Brain microvascular endothelial cell (primary cell): ENCODE data around the gene UBL7.
A peak's percentile ranks its signal among the peaks of the same experiment; 100 is the strongest.

Experiments used
- DNase-seq: peaks from one replicate; pipeline ENCODE4 v3.0.0-alpha.2; 2020
- H3K27ac ChIP-seq: fragments of 250-450 bp; sonication (Bioruptor Pico); 2 replicates; pipeline ENCODE4 v1.5.1; 2020; ENCODE audit warnings: mild to moderate bottlenecking, moderate library complexity
- H3K27me3 ChIP-seq: fragments of 250-450 bp; sonication (Bioruptor Pico); replicated peaks from 2 replicates; pipeline ENCODE4 v1.5.1; 2020; ENCODE audit warnings: mild to moderate bottlenecking
- H3K36me3 ChIP-seq: fragments of 250-450 bp; sonication (Bioruptor Pico); replicated peaks from 2 replicates; pipeline ENCODE4 v1.5.1; 2020; ENCODE audit warnings: mild to moderate bottlenecking
- H3K4me3 ChIP-seq: 2 replicates; pipeline ENCODE4 v1.5.1; 2011; ENCODE audit warnings: low read depth, mild to moderate bottlenecking, control low read depth, low read length, moderate library complexity
- in situ Hi-C: cut with HindIII; loops from 2 replicates; pipeline ENCODE4 v1.10.0; 2017; ENCODE audit warnings: low sequenced_read_pairs, low pct_ligation_motif_present
- TF ChIP-seq, protein P1 (sequence below): IDR thresholded peaks from 2 replicates; pipeline ENCODE4 v1.5.1; 2011; ENCODE audit warnings: low read depth, mild to moderate bottlenecking, moderate library complexity, low read length, control low read depth, inconsistent platforms; ENCODE audit errors: missing control alignments

Gene UBL7

DNA sequence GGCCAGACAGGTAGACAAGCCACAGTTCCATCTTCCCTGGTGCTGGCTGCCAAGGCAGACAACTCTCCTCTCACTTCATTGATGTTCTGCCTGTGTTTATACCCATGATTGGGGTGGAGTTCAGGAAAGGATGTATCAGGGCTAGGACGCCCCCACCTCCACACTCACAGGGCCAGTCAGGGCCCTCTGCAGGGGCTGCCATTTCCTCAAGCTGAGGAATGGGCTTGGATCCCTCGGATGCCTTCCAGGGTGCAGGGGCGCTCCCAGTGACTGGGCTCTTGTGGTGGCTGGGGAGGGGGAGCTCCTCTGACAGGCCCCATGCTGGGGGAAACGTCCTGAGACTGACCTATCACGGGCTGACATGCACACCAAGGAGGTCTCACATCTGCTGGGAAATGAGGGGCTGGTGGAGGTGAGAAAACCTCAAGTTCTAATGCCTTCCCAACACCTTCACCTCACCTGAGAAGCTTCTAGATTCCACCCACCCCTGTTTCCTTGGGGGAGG, 58.6 kb downstream of the UBL7 start:
- Histone ChIP-seq H3K4me3 (no peak overlapping the region), H3K36me3 (no peaks in the 10 kb centered on the region), H3K27ac (no peak overlapping the region), H3K27me3 (no peaks in the 10 kb centered on the region)
- DNase-seq: no peak
- in situ Hi-C loops: no loop called here
- TF ChIP-seq, protein P1, sequence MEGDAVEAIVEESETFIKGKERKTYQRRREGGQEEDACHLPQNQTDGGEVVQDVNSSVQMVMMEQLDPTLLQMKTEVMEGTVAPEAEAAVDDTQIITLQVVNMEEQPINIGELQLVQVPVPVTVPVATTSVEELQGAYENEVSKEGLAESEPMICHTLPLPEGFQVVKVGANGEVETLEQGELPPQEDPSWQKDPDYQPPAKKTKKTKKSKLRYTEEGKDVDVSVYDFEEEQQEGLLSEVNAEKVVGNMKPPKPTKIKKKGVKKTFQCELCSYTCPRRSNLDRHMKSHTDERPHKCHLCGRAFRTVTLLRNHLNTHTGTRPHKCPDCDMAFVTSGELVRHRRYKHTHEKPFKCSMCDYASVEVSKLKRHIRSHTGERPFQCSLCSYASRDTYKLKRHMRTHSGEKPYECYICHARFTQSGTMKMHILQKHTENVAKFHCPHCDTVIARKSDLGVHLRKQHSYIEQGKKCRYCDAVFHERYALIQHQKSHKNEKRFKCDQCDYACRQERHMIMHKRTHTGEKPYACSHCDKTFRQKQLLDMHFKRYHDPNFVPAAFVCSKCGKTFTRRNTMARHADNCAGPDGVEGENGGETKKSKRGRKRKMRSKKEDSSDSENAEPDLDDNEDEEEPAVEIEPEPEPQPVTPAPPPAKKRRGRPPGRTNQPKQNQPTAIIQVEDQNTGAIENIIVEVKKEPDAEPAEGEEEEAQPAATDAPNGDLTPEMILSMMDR: no peak

DNA sequence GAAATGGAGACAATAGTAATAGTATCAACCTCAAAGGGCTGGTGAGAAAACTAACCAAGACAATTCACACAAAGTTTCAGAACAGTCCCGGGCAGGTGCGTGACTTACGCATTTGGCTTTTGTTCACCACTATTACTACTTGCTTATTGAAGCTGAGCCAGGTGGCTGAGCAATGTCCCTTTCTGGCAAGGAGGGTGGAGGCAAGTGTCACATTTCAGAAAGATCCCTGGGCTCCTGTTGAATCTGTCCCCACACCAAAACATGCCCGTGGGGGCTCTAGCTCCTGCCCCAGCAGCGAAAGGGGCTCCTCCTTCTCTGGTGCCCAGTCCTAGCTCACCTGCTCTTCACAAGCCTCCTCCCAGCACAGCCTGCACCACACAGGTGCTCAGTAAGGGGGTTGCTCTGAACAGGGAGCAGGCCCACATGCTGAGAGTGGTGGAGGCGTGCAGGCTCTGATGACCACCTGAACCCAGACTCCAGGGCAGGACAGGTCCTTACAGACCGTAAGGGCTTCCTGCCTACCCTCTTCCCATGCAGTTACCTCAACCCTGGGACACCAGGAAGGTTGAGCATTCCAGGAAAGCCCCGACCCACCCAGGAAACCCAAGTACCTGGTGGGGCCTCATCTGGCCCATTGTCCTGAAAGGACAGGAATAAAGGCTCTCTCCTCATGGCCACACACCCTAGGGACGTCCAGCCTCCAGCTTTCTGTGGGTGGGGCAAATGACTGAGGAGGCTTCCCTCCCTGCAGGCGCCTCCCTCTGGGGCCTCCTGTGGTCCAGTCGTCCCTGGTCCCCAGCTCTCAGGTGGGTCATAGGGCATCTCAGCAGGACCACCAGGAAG, 59.8 kb downstream of the UBL7 start:
- Histone ChIP-seq H3K4me3 (no peak overlapping the region), H3K27ac (no peak overlapping the region), H3K36me3 (no peaks in the 10 kb centered on the region), H3K27me3 (no peaks in the 10 kb centered on the region)
- in situ Hi-C loops: no loop called here
- no peak for DNase-seq
- TF ChIP-seq, protein P1: no peak

DNA sequence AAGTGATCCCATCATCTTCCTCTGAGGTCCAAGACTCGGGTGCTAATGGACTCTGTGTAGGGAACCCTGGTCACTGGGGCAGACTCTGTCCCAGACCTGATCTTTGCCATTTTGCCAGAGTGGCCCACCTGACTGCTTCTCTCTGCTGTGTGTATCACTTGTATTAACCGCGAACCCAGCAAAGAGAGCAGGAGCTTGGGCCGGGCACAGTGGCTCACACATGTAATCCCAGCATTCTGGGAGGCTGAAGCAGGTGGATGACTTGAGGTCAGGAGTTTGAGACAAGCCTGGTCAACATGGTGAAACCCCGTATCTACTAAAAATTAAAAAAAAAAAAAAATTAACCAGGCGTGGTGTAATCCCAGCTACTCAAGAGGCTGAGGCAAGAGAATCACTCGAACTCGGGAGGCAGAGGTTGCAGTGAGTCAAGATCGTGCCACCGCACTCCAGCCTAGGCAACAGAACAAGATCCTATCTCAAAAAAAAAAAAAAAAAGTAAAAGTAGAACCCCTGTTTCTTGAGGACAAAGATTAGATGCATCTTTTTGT, 60.6 kb downstream of the UBL7 start:
- TF ChIP-seq, protein P1: no peak
- in situ Hi-C loops: no loop called here
- DNase-seq: no peak
- no peak overlapping the region for H3K4me3 ChIP-seq
- H3K27me3 ChIP-seq: no peaks in the 10 kb centered on the region
- peak overlapping the region; percentile 60 for H3K27ac ChIP-seq
- no peaks in the 10 kb centered on the region for H3K36me3 ChIP-seq

DNA sequence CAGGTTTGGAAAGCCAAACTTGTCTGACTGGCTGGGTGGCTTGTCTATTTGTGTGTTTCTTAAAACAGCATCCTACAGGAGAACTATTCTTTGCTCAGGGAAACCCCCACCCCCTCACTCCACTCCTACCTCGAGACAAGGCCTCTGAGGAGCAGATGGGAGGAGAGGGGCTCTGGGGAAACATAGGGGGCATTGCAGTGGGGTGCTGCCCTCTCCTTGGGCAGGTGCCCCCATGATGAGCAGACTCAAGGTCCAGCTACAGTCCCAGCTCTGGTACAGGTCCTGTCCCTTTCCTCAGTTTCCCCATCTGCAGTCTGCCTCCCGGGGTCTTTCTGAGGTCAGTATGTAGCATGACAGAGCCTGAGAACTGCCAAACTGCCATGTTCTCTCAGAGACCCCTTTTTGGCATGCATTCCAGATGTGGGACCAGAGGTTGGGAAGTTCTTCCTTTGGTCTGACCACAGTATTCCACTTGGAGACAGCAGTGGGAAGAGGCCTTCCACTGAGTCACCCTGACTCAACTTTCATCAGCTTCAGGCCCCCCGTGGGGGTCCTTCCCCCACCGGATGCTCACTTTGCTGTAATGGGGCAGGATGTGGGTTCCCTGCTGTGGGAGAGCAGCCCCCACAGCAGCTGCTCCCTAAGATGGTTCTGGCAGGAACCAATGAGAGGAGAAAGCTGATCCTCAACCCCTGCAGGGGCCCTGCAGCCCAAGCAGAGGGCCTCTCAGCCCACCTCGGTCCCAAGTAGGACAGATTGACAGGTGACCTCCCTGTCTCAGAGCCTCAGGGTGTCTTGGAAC, 61.2 kb downstream of the UBL7 start:
- DNase-seq: peak; percentile 45
- H3K4me3 ChIP-seq: no peak overlapping the region

DNA sequence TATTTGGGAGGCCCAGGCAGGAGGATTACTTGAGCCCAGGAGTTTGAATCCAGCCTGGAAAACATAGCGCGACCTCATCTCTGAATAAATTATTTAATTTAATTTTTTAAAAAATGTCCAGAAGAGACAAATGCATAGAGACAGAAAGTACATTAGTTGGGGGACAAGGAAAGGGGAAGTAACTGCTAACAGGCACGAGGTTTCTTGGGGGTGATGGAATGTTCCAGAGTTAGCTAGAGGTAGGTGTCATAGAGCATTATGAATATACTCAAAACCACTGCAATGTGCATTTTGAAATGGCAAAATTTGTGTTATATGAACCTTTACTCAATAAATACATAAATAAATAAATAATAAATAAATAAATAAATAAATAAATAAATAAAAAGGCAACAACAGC, 61.9 kb downstream of the UBL7 start:
- DNase-seq: no peak
- no peaks in the 10 kb centered on the region for H3K36me3 ChIP-seq
- H3K27me3 ChIP-seq: no peaks in the 10 kb centered on the region
- in situ Hi-C loops: no loop called here
- no peak overlapping the region for H3K4me3 ChIP-seq
- no peak overlapping the region for H3K27ac ChIP-seq
- TF ChIP-seq, protein P1: no peak

More for the DNA sequence above, 61.2 kb downstream of the UBL7 start:
- Histone ChIP-seq H3K36me3 (no peaks in the 10 kb centered on the region), H3K27ac (peak overlapping the region; percentile 60), H3K27me3 (no peaks in the 10 kb centered on the region)
- TF ChIP-seq, protein P1: no peak
- in situ Hi-C loops: no loop called here
